GM23338 (cell line): ENCODE results near the gene KIAA0586.

ENCODE experiments used
- EZH2 ChIP-seq: fragments of 200-600 bp; sonication (generic); IDR thresholded peaks from one replicate; pipeline ENCODE4 v1.8.0; 2017; ENCODE audit warnings: antibody characterized with exemption, mild to moderate bottlenecking, low read depth; ENCODE audit not compliant: unreplicated experiment
- EZH2phosphoT487 ChIP-seq: fragments of 200-600 bp; sonication (generic); IDR thresholded peaks from one replicate; pipeline ENCODE4 v1.8.1; 2018; ENCODE audit warnings: antibody characterized with exemption; ENCODE audit not compliant: unreplicated experiment
- POLR2AphosphoS5 ChIP-seq: IDR thresholded peaks from 2 replicates; pipeline ENCODE4 v1.6.1; 2016; ENCODE audit warnings: antibody characterized with exemption, low read depth
- TF ChIP-seq, protein P1 (sequence below), 2 experiments: fragments of 200-600 bp in 1 of 2; sonication (generic) in 1 of 2; conservative IDR thresholded peaks; 2 replicates each; pipeline versions ENCODE4 v1.5.1 to v1.6.1; 2016 to 2017; ENCODE audit warnings: antibody characterized with exemption in 2 of 2, low read depth in 2 of 2, mild to moderate bottlenecking in 2 of 2, moderate library complexity in 1 of 2
- TF ChIP-seq, protein P2 (sequence below): IDR thresholded peaks from one replicate; pipeline ENCODE4 v1.6.1; 2018; ENCODE audit warnings: antibody characterized with exemption; ENCODE audit not compliant: unreplicated experiment

DNA sequence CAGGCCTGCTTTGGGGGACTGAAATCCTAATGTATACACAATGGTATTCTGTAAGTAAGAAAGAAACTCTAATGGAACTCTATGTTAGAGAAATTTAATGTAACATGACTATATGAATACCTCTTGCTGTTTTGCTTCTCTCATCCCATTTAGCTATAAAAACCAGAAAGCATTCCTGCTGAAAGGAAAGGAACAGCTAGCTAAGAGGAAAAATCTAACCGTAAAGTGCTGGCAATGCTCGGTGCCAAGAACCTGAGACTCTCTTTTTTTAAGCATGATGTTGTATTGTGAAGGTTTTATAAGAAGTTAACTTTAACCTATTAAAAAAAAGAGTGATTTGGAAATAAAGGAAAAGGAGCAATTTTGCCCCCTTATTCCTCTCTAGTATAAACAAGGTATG, 134.6 kb downstream of the KIAA0586 start:
- TF ChIP-seq EZH2phosphoT487 (no peak), POLR2AphosphoS5 (no peak), EZH2 (no peak)
- TF ChIP-seq, protein P1, sequence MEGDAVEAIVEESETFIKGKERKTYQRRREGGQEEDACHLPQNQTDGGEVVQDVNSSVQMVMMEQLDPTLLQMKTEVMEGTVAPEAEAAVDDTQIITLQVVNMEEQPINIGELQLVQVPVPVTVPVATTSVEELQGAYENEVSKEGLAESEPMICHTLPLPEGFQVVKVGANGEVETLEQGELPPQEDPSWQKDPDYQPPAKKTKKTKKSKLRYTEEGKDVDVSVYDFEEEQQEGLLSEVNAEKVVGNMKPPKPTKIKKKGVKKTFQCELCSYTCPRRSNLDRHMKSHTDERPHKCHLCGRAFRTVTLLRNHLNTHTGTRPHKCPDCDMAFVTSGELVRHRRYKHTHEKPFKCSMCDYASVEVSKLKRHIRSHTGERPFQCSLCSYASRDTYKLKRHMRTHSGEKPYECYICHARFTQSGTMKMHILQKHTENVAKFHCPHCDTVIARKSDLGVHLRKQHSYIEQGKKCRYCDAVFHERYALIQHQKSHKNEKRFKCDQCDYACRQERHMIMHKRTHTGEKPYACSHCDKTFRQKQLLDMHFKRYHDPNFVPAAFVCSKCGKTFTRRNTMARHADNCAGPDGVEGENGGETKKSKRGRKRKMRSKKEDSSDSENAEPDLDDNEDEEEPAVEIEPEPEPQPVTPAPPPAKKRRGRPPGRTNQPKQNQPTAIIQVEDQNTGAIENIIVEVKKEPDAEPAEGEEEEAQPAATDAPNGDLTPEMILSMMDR (conservative IDR thresholded peaks at IDR 0.05; ENCODE audit: low read depth in 2 of 2): no peak
- TF ChIP-seq, protein P2, sequence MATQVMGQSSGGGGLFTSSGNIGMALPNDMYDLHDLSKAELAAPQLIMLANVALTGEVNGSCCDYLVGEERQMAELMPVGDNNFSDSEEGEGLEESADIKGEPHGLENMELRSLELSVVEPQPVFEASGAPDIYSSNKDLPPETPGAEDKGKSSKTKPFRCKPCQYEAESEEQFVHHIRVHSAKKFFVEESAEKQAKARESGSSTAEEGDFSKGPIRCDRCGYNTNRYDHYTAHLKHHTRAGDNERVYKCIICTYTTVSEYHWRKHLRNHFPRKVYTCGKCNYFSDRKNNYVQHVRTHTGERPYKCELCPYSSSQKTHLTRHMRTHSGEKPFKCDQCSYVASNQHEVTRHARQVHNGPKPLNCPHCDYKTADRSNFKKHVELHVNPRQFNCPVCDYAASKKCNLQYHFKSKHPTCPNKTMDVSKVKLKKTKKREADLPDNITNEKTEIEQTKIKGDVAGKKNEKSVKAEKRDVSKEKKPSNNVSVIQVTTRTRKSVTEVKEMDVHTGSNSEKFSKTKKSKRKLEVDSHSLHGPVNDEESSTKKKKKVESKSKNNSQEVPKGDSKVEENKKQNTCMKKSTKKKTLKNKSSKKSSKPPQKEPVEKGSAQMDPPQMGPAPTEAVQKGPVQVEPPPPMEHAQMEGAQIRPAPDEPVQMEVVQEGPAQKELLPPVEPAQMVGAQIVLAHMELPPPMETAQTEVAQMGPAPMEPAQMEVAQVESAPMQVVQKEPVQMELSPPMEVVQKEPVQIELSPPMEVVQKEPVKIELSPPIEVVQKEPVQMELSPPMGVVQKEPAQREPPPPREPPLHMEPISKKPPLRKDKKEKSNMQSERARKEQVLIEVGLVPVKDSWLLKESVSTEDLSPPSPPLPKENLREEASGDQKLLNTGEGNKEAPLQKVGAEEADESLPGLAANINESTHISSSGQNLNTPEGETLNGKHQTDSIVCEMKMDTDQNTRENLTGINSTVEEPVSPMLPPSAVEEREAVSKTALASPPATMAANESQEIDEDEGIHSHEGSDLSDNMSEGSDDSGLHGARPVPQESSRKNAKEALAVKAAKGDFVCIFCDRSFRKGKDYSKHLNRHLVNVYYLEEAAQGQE: no peak
